DOHH2 (cell line): Measurements from ENCODE around the gene MLXIP.

Source experiments
- H3F3A ChIP-seq: fragments of 200-600 bp; sonication (generic), shearing (Covaris generic); 2 replicates; pipeline ENCODE4 v1.6.0; 2016; ENCODE audit warnings: antibody characterized with exemption, mild to moderate bottlenecking; ENCODE audit not compliant: control insufficient read depth, insufficient read depth
- H3K27ac ChIP-seq: fragments of 200-600 bp; sonication (generic); 2 replicates; pipeline ENCODE4 v1.5.1; 2014; ENCODE audit warnings: low read depth, mild to moderate bottlenecking, low read length, moderate library complexity
- H3K27me3 ChIP-seq: fragments of 200-600 bp; sonication (generic); 2 replicates; pipeline ENCODE4 v1.6.1; 2014; ENCODE audit warnings: mild to moderate bottlenecking, low read length, mixed read lengths; ENCODE audit not compliant: control insufficient read depth
- H3K36me3 ChIP-seq: fragments of 200-600 bp; sonication (generic); 2 replicates; pipeline ENCODE4 v1.6.1; 2014; ENCODE audit warnings: mild to moderate bottlenecking, low read length, moderate library complexity, mixed read lengths; ENCODE audit not compliant: control insufficient read depth
- H3K4me1 ChIP-seq: fragments of 200-600 bp; sonication (generic); 2 replicates; pipeline ENCODE4 v1.6.1; 2014; ENCODE audit warnings: mild to moderate bottlenecking, low read length, mixed read lengths; ENCODE audit not compliant: control insufficient read depth
- H3K4me2 ChIP-seq: fragments of 200-600 bp; sonication (generic); 2 replicates; pipeline ENCODE4 v1.6.0; 2014; ENCODE audit warnings: mild to moderate bottlenecking, low read length, moderate library complexity
- H3K4me3 ChIP-seq: fragments of 200-600 bp; sonication (generic); 2 replicates; pipeline ENCODE4 v1.5.1; 2014; ENCODE audit warnings: mild to moderate bottlenecking, low read length, mixed read lengths
- H3K79me2 ChIP-seq: fragments of 200-600 bp; sonication (generic); 2 replicates; pipeline ENCODE4 v1.6.1; 2014; ENCODE audit warnings: mild to moderate bottlenecking, low read length, mixed read lengths; ENCODE audit not compliant: control insufficient read depth
- H3K9me2 ChIP-seq: fragments of 200-600 bp; sonication (generic); replicated peaks from 2 replicates; pipeline ENCODE4 v1.6.1; 2014; ENCODE audit warnings: mild to moderate bottlenecking, low read length, mixed read lengths; ENCODE audit not compliant: control insufficient read depth
- H3K9me3 ChIP-seq: fragments of 200-600 bp; sonication (generic); 2 replicates; pipeline ENCODE4 v1.6.1; 2014; ENCODE audit warnings: antibody characterized with exemption, low read length, mixed read lengths; ENCODE audit not compliant: control insufficient read depth, insufficient read depth
- H4K20me1 ChIP-seq: fragments of 200-600 bp; sonication (generic); 2 replicates; pipeline ENCODE4 v1.6.0; 2014; ENCODE audit warnings: low read depth, mild to moderate bottlenecking, antibody characterized with exemption, low read length, moderate library complexity; ENCODE audit not compliant: control insufficient read depth, insufficient read depth
- CTCF ChIP-seq: fragments of 200-600 bp; sonication (generic); IDR thresholded peaks from one replicate; pipeline ENCODE4 v1.5.1; 2014; ENCODE audit warnings: antibody characterized with exemption, mild to moderate bottlenecking, low read depth, low read length; ENCODE audit not compliant: poor library complexity, severe bottlenecking
- EZH2phosphoT487 ChIP-seq: fragments of 200-600 bp; sonication (generic); IDR thresholded peaks from 2 replicates; pipeline ENCODE4 v1.6.1; 2017; ENCODE audit warnings: borderline replicate concordance, mild to moderate bottlenecking, antibody characterized with exemption, low read length, moderate library complexity, mixed read lengths

MLXIP gene

GRCh38 chr12:122064780-122065588 lies 13.6 kb upstream of the MLXIP start:
- H3K36me3 ChIP-seq: peaks cover 13% of the 10 kb centered on the region
- H3K27me3 ChIP-seq: no peaks in the 10 kb centered on the region
- H3K79me2 ChIP-seq: no peaks in the 10 kb centered on the region
- H4K20me1 ChIP-seq: no peaks in the 10 kb centered on the region
- peaks cover 34% of the 10 kb centered on the region for H3K4me1 ChIP-seq
- TF ChIP-seq EZH2phosphoT487 (no peak), CTCF (no peak)
- no peak overlapping the region for H3K27ac ChIP-seq
- peak overlapping the region; percentile 61 for H3K4me2 ChIP-seq
- H3K9me2 ChIP-seq: no peaks in the 10 kb centered on the region
- H3K4me3 ChIP-seq: peak overlapping the region; percentile 58
- H3F3A ChIP-seq: peaks cover 35% of the 10 kb centered on the region
- no peaks in the 10 kb centered on the region for H3K9me3 ChIP-seq

- no peaks in the 10 kb centered on the region for H3K27me3 ChIP-seq
- no peak overlapping the region for H3K4me3 ChIP-seq
- H3K9me3 ChIP-seq: no peaks in the 10 kb centered on the region
- TF ChIP-seq CTCF (no peak), EZH2phosphoT487 (no peak)
- H3K27ac ChIP-seq: no peak overlapping the region
- no peaks in the 10 kb centered on the region for H4K20me1 ChIP-seq
- H3K79me2 ChIP-seq: no peaks in the 10 kb centered on the region
- peak overlapping the region; percentile 33 for H3K4me2 ChIP-seq
- H3F3A ChIP-seq: peaks cover 16% of the 10 kb centered on the region
- H3K9me2 ChIP-seq: no peaks in the 10 kb centered on the region
- H3K36me3 ChIP-seq: no peaks in the 10 kb centered on the region
- H3K4me1 ChIP-seq: peaks cover 34% of the 10 kb centered on the region
Measured at GRCh38 chr12:122067548-122067947, 11.0 kb upstream of the MLXIP start.

- no peaks in the 10 kb centered on the region for H4K20me1 ChIP-seq
- no peaks in the 10 kb centered on the region for H3K27me3 ChIP-seq
- H3K27ac ChIP-seq: no peak overlapping the region
- peaks cover 33% of the 10 kb centered on the region for H3K4me1 ChIP-seq
- H3K9me2 ChIP-seq: no peaks in the 10 kb centered on the region
- no peak overlapping the region for H3K4me3 ChIP-seq
- no peaks in the 10 kb centered on the region for H3K79me2 ChIP-seq
- H3F3A ChIP-seq: peaks cover 14% of the 10 kb centered on the region
- TF ChIP-seq EZH2phosphoT487 (no peak), CTCF (no peak)
- peak overlapping the region; percentile 33 for H3K4me2 ChIP-seq
- no peaks in the 10 kb centered on the region for H3K36me3 ChIP-seq
- no peaks in the 10 kb centered on the region for H3K9me3 ChIP-seq
Measured at GRCh38 chr12:122067966-122068365, 10.6 kb upstream of the MLXIP start.
